ENCODE data around the gene ZNF500.

- TF ChIP-seq POLR2AphosphoS5 (IDR thresholded peaks at IDR 0.05): no peak
- no peak for TF ChIP-seq CTCF (IDR thresholded peaks at IDR 0.05)
- no peak for TF ChIP-seq POLR2A (IDR thresholded peaks at IDR 0.05)
Observed at GRCh38 chr16:4733211-4733742, 33.7 kb downstream of the ZNF500 start.

Data from prostate gland (tissue), 2 donors.